GM21381 (cell line): Measurements from ENCODE around the gene SLC25A39.

Source experiments
- ATAC-seq: cut with Tn5 transposase; IDR thresholded peaks from one replicate; pipeline ENCODE4 v1.9.1; 2021; ENCODE audit warnings: mild to moderate bottlenecking, moderate library complexity; ENCODE audit not compliant: unreplicated experiment

The SLC25A39 gene

DNA sequence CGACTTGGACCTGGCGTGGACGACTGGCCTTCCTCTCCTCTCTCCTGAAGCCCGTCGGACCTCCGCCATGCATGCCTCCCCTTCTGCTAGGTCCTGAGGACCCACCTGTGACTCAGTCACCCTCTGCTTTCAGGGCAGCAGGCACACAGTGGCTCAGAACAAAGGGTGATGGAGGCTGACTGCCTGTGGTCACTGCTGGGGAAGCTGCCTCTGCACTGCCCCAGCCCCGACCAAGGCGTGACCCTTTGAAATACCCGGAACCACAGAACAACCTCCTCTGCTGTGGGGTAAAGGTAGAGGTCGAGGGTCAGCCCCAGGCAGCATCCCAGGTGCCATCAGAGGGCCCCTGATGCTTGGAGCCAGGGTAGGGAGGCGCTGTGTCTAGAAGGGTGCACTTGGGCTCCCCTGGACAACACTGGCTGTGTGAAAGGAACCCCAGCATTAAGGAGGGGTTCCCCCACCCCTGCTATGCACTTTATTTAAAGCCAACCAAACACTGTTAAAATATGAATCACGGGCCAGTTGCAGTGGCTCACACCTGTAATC lies 44.2 kb downstream of the SLC25A39 start:
- ATAC-seq = no peak

DNA sequence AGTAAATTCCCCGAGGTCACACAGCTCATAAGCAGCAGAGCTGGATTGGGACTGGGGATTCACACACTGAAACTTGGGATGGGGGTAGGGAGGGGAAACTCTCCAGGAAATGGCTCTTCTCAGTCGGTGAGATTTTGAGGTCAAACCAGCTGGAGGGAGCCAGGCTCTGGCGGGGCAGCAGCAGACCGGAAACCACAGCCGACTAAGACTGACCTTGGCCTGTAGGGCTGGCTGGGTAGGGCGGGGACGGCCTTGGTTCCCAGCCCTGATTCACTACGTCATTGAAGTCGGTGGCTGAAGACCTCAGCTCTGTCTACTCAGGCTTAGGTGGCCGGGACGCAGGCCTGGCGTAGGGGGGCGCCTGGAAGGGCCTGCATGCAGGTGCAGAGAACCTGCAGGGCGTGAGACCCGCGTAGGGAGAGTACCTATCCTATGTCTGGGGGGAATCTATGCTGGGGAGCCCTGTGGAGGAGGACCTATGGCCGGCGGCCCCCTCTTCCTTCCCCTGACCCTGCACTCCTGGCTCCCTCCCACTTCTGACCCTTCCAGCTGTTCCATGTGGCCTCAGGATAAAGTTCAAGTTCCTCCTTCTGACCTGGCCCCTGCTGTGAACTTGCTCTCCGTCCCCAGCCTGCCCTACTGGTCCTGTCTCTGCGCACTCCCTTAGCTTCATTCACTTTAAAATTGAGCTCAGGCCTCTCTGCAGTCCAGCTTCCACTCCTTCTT lies 44.8 kb downstream of the SLC25A39 start:
- peak; percentile 90 for ATAC-seq

DNA sequence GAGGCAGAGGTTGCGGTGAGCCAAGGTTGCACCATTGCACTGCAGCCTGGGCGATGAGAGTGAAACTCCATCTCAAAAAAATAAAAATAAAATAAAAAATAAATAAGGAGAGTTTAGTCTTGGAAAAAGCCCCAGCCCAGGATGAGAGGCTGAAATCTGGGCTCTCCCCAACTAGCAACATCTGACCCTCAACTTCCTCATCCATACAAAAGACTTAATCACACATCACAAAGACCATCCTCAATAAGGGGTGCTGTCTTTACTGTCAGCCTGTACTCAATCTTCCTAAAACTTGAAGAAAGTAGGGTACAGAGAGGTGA lies 45.3 kb downstream of the SLC25A39 start:
- ATAC-seq = no peak

DNA sequence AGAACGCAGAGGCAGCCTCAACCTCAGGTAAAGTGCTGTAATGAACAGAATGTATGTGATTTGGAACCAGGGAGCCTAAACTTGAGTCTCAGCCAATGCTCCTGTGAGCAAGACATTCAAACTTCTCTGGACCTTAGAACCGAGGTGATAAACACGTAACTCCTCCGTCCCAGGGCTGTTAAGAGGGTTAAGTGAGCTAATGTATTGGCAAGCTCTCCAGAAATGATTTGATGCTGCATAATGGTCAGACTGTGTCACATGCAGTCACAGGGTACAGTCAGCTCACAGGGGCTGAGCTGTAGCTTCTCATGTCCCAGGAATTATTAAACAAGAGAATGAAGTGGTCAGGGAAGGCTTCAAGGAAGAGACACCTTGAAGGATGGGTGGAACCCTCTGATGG lies 46.6 kb downstream of the SLC25A39 start:
- ATAC-seq = no peak

DNA sequence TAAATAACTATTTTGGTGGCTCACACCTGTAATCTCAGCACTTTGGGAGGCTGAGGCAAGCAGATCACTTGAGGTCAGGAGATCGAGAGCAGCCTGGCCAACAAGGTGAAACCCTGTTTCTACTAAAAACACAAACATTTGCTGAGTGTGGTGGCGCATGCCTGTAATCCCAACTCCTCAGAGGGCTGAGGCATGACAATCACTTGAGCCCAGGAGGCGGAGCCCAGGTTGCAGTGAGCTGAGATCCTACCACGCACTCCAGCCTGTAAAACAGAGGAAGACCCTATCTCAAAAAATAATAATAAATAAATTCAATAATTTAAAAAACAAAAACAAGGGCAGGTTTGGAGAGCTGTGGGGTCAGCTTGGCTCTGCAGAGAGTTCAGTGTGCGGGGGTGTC lies 51.0 kb downstream of the SLC25A39 start:
- ATAC-seq = no peak

DNA sequence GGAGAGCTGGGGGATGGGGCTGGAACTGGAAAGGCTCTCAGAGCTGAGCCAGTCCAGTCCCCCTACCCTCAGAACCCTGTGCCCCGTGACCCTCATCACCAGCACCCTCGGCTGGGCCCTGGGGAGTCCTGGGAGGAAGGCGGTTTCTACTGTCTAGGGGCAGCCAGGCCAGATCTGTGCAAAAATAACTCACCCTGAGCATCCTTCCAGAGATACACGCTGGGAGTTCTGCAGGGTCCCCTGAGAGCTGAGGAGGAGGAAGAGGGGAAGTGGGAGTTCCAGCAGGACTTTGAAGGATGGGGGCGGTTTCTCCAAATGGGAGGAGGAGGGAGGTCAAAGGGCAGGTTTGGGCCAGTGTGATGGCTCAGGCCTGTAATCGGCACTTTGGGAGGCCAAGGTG lies 51.7 kb downstream of the SLC25A39 start:
- ATAC-seq = no peak

DNA sequence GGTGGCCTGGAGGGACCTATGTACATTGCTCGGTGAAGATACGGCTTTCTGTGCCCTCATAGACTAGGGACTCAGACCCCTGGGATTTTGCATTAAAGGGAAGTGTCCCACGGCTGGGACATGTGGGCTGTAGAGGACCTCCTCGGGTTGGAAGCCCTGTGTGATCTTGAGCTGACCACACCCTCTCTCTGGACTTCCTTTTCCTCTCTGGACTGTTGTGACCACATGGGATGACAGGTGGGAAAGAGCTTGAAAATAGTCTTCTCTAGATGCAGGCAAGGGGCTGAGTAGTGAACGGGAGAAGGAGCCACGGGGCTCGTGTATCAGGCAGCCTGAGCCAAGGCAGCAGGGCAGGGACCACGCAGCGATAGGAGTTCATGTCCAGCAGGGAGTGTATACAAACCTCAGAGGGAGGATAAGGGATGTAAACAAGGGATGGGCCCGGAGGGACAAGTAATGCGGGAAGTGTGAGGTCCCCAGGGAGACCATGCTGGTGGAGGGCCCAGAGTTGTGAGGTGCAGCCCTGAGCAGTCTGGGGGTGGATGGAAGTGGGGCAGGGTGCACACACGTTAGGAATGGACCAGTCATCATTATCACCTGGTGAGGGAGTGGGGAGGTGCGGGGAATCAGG lies 52.2 kb downstream of the SLC25A39 start:
- no peak for ATAC-seq
